GM12873 (cell line): ENCODE data around the gene EMID1.
A peak's percentile ranks its signal among the peaks of the same experiment; 100 is the strongest.

Experiments used
- CTCF ChIP-seq: IDR thresholded peaks from 2 replicates; pipeline ENCODE4 v1.5.1; 2012; ENCODE audit warnings: low read depth, mild to moderate bottlenecking, moderate library complexity, low read length, control low read depth; ENCODE audit not compliant: insufficient read depth; ENCODE audit errors: missing control alignments

Gene EMID1

GRCh38 chr22:29186302-29186701 is 19.4 kb upstream of the EMID1 start:
- no peak for TF ChIP-seq CTCF

GRCh38 chr22:29187831-29188230 is 17.9 kb upstream of the EMID1 start:
- TF ChIP-seq CTCF, result no peak

- TF ChIP-seq CTCF, result no peak
These were observed 15.6 kb upstream of the EMID1 start for GRCh38 chr22:29190051-29190450.

- TF ChIP-seq CTCF, result no peak
These were observed 14.8 kb upstream of the EMID1 start for GRCh38 chr22:29190918-29191317.

GRCh38 chr22:29193021-29193420 is 12.7 kb upstream of the EMID1 start:
- TF ChIP-seq CTCF, result no peak

- TF ChIP-seq CTCF, result peak; percentile 31
These were observed 11.5 kb upstream of the EMID1 start for GRCh38 chr22:29194184-29194583.

GRCh38 chr22:29195118-29195963 is 10.4 kb upstream of the EMID1 start:
- no peak for TF ChIP-seq CTCF
